Colon (tissue), 2 donors: Measurements from ENCODE around the gene BAMBI.

ENCODE experiments used
- FAIRE-seq: peaks from 2 replicates; lab custom pipeline; 2012; peaks lifted over from hg19 to GRCh38; lab: Jason Lieb, UNC
- donor health status: control.
- donor health status: control.

BAMBI gene

DNA sequence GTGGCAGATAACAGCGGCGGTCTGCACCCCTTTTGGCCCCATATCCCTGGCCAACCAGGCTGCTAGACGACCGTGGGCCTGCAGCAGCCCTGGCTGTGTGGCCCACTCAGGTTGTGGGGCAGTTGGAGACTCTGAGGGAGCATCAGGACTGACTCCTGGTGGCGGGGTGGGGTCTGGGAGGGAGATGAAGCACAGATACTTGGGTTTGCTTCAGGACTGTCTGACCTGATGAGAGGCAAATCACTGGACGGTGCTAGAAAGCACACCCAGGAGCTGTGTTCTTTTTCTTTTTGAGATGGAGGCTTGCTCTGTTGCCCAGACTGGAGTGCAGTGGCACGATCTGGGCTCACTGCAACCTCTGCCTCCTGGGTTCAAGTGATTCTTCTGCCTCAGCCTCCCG, 28.2 kb downstream of the BAMBI start:
- FAIRE-seq: no peak

DNA sequence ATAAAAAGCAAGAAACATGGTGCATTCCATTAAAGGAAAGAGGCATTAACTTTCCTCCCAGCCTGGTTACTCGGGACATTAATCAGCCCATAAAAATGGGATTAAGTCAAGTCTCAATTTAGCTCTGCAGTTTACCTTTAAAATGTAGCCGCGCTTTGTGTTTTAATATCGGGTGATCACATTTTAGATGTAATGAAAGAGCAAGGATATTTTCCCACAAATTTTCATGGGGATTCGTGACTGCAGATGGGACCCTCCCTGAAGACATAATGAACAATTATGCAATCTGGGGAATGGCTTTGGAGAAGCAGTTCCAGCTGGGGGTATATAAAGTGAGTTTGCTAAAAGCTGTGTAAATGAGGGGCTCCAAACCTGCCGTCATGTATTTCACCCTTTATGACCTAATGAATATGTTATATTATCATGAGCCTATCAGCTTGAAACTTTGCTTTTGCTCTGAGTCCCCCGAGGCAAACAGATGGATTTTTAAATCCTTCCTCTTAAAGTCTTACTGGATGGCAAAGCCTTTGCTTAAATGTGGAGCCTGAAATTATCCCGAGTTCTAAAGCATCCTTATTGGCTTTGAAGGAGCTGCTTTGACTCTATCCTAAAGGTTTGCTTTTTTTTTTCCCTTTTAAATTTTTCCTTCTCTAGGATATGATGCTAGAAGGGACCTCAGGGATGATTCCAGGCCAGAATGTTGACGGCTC, 31.8 kb downstream of the BAMBI start:
- no peak for FAIRE-seq

DNA sequence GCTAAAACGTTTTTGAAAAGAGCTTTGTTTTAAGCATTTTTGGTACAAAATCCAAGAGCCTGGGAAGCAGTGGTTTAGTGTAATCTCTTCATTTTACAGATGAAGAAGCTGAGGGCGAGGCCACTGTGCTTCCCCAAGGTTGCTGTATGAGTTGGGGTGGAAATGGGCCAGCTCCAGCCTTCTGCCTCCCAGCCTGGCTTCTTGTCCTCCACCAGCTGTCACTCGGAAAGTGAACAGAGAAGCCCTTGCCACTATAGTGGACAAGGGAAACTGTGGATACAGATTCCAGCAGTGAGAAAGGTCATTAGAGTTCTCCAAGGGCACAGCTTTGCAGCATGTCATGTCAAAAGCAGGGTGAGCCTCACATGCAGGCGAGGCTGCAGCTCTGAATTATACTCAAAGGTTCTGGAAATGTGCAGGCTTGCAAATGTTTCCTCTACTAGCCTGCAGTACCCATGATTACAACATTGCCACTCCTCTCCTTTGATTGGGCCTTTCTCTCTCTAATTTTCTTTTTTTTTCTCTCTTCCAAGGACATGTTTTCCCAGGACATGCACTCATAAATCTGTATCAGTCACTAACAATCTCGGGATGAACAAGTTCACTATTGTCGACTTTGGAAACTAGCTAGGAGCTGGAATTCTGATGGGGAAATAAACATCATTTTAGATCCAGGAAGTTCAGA, 33.0 kb downstream of the BAMBI start:
- no peak for FAIRE-seq

DNA sequence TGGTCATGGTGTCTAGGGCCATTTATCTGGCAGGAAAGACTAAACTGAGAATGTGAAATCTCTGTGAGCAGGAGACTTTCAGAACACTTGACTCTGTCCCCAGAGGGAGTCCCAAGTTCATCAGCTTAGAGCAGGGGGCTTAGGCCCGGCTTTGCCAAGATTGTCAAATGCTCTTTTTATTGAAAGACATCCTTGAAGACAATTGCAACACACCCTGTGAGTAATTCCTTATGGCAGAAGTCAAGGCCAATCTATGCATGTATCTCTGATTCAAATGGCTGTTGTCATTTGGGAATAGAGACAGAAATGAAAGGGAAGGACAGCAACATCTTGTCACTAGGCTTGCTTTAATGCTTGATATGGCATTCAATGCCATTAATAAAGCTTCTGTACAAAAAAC, 33.7 kb downstream of the BAMBI start:
- FAIRE-seq: no peak

DNA sequence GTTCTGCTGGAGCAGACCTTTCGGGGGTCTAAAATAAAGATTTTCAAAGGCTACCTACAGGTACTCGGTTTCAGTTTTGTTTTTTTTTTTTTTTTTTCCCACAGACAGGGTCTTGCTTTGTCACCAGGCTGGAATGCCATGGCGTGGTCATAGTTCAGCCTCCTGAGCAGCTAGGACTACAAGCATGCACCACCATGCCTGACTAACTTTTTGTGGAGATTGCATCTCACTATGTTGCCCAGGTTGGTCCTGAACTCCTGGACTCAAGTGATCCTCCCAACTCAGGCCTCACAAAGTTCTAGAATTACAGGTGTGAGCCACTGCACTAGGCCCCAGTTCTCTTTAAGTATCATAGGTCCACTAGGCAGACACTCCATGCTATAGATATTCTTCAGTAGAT, 34.5 kb downstream of the BAMBI start:
- no peak for FAIRE-seq

DNA sequence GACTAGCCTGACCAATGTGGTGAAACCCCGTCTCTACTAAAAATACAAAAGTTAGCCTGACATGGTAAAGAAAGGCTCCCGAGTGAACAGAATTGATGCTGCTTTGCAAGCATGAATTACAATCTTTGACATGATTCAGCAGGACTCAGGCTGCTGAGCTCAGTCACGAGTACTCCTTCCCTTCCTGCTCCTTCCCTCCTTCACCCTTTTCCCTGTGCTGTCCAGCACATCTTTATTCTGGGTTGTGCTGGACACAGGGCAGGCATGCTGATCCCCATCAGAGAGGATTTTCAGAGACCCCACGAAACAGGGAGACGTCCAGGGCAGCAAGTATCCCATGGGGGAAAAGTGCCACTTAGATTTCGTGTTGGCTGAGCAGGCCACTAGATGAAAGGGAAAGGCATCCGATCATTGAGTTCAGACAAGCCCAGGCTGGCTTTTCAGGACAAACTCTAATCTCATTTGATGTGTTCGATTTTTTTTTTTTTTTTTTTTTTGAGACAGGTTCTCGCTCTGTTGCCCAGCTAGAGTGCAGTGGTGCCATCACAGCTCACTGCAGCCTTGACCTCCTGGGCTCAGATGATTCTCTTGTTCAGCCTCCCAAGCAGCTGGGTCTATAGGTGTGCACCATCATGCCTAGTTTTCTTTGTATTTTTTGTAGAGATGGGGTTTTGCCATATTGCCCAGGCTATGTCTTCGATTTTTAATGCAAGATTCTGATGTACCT, 36.5 kb downstream of the BAMBI start:
- FAIRE-seq: no peak

DNA sequence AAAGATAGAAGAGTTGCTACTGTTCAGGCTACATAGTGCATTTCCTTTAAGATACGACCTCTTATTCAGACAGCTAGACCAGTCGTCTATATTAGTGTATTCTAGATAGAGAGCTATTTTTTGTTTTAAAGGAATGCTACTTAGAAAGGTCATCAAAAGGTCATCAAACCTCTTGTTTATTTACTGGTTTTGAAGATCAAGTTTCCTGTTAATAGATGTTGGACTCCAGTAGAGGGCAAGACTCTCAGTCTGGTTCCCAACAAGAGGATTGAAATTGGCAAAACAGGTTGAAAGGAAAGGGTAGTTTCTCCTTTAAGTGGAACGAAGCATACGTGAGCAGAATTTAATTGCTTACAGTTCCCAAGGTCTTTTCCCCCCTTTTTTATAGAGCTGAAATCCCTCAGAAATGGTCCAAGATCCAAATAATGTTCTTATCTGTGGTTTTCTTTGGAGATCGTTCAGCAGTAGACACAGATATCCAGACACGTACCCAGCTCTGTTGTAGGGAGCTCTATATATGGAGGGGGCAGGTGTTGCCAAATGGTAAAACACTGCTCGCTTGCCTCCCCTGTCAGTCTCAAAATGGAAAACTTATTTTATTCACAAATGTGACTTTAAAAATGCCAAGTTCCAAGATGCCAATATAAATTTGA, 37.2 kb downstream of the BAMBI start:
- no peak for FAIRE-seq

DNA sequence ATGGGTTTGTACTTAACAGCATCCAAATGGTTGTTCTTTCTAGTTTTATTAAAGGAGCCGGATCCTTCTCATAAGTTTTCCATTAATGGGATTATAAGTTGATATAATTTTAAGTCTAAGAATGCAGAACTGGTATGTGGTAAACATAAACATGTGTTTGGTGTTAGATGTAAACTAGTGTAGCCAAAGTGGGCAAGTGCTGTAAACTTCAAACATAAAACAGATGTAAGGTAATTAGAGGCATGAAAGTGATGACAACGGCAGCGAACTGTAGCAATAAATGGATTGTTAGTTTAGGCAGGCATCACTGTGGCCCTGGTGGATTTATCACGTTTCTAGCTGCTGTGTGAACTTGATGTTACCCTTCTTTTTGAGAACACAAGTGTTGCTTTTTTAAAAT, 37.9 kb downstream of the BAMBI start:
- FAIRE-seq: no peak

DNA sequence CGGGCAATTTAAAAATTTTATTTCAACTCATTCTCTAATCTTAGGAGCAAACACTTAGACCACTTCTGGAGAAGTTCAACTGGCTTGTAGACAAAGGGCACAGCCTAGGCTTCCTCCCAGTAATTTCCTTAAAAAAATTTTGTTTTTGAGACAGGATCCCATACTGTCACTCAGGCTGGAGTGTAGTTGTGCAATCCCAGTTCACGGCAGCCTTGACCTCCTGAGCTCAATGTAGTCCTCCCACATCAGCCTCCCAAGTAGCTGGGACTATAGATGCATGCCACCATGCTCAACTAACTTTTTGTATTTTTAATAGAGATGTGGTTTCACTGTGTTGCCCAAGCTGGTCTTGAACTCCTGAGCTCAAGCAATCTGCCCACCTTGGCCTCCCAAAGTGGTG, 38.4 kb downstream of the BAMBI start:
- no peak for FAIRE-seq

DNA sequence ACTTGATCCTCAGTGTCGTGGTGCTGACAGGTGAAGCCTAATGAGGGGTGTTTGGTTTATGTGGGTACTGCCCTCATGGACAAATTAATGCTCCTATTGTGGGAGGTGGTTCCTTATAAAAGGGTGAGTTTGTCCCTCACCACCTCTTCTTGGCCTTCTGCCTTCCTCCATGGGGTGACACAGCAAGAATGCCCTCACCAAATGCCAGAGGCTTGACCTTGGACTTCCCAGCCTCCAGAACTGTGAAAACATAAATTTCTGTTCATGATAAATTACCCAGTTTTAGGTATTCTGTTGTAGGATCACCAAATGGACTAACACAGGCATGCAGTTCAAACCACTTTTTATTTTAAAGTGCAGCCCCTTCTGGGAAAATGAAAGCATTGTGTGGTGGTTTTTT, 39.4 kb downstream of the BAMBI start:
- FAIRE-seq: no peak

DNA sequence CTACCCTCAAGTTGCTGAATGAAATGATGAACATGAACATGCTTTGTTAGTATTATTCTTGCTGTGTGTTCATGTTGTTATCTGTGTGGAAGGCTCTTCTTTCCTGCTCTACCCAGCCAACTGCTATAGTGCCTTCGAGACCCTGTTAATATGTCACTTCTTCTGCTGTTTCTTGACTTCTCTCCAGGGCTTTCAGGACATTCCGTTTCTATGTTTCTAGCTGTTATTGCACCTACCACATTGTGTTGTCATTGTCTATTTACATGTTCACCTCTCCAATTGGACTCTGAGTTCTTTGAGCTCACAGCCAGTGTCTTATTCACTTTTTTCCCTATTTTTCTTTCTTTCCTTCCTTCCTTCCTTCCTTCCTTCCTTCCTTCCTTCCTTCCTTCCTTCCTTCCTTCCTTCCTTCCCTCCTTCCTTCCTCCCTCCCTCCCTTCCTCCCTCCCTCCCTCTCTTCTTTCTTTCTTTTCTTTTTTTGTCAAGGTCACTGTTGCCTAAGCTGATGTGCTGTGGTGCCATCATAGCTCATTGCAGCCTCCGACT, 40.4 kb downstream of the BAMBI start:
- FAIRE-seq: no peak

DNA sequence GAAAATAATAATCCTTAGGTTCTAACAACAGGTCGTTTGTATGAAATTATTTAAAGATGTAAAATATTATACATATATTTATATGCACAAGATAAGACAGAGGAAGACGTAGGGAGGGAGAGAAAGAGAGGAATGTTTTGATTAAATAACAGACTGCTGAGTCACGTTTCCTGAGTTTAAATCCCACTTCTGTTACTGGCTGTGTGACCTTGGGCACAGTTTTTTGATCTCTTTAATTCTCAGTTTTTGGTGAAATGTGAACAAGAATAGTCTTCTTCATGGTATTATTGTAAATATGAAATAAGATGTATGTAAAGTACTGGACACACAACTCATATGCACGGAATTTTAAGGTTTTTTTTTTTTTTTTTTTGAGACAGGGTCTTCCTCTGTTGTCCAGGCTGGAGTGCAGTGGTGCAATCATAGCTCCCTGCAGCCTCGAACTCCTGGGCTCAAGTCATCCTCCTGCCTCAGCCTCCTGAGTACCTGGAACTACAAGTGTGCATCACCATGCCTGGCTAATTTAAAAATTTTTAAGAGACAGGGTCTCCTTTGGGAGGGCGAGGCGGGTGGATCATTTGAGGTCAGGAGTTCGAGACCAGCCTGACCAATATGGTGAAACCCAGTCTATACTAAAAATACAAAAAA, 42.6 kb downstream of the BAMBI start:
- FAIRE-seq: no peak

DNA sequence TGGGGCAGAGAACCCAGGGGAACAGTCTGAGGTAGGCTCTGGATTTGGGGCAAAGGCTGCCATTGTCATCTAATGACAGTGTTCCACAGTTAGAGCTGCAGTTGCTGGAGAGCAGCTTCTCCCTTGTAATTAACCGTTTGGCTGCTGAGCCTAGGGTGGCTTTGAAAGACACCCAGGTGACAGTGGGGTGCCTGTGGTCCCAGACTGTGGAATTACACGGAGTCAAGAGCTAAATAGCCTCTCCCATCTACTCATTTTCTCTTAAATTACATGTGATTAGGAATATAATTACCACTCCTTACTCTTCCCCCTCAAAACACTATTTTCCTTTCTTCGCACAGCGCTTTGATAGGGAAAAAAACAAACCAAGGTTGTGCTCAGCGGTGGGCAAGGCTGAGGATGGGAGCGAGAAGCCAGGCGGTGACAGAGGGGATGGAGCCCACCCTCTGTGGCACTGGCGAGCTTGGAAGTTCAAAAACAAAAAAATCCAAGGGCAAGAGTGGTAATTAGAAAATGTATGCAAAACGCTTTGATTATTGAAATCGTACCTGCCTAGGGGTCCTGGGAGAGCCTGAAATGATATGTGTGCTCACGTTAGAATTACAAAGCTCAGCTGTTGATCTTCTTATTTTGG, 44.1 kb downstream of the BAMBI start:
- FAIRE-seq: no peak

DNA sequence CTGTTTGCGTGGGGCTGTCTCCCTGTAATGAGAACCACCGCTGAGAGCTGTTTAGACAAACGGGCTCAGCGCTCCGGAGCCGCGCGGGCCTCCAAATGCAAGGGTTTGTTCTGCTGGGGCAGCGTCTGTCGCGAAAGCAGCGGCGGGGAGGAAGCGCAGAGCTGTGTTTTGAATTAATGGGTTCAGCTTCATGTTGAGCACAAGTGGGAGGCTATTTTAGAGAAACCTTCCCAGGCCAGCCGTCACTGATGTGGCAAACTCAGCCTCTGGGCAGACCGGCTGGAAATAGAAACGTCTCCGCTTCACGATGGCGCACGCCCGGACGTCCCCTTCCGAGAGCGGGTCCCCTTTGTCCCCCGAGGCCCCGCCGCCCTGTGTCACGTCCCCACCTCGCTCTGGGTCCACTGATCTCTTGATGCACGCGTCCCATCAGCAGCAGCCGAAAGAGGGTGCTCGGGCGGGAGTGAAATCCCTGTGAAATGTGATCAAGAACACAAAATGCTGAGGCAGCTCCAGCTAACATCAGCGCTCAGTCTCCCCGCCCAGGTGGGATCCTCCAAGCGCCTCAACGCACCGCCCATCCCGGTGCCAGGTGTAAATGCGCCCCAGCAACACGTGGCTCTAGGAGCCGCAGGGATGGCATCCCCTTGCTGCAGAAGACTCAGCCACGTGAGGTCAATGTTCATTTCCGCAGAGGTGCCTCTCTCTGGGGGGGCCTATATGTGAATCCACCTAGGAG, 44.9 kb downstream of the BAMBI start:
- FAIRE-seq: no peak

DNA sequence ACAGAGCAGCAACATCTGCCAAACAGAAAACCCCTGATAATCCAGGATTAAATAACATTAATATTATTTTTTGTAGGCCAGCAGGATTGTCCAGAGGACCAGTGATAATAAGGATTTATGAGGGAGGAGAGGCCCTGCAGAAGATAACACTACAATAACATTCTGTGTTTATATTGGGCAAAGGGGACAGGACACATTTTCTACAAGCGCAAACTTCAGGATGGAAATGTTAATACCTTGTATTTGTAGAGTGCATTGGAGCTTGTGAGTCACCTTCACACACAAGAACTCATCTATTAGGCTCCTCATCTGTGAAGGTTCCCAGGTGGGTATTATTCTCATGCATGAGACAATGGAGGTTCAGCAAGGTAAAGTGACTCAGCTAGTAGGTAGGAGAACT, 51.0 kb downstream of the BAMBI start:
- no peak for FAIRE-seq

DNA sequence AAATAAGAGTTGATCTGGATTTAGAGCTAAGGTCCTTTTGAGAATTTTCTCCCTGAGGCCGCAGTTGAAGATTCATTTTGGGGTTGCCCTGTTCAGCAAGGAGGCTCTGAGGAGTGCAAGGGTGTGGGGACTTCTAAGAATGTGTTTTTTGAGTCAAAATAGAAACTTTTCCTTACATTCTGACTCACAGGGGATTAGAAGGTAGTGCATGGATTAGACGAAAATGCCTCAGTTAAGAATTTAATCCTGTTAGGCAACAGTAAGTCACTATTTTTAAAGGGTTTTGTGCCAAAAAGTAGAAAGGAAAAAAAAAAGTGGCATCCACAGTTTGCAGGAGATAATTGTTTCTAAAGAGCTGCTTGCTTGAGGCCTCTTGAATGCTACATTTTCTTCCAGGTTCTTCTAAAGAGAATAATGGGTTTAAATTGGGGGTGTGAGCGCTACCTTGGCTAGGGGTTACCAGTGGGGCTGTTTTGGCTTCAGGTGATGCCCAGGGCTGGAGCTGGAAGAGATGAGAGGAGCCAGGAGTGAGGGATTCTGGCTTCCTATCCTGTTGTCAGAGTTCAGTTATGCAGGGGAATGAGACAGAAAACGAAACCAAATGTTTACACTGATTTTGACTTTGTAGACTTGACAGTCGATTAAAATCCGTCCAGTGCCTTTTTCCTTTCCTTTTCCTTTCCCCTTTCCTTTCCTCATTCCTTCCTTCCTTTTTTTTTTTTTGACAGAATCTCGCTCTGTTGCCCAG, 52.9 kb downstream of the BAMBI start:
- no peak for FAIRE-seq

DNA sequence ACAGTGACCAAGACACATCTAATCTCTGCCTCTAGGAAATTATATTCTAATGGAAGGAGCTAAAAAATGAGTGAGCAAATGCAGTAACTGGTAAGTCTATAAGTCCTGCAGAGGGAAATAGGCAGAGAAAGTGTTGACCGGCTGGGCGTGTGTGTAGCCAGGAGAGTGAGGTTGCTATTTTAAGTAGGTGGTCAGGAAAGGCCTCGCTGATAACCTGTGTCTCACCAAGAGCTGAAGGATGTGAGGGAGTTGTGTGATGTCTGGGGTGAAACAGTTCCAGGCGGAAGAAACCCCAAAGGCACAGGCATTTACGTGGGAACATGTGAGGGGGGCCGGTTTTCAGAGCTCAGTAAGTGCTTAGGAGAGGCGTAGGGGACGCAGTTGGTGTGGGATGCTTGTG, 54.8 kb downstream of the BAMBI start:
- FAIRE-seq: no peak
